ENCODE measurements around the gene C14orf93. TPM values are rescaled to one million over a fixed set of nuclear protein-coding genes. Genes with fewer than 3 reads are reported as not detected.

C14orf93 gene
- total RNA-seq, 1 experiment from 2014 or later, result 7.2 TPM

- intact Hi-C loops (cut with micrococcal nuclease; ENCODE audit: unreplicated experiment), result no loop called here
These were observed 64.3 kb downstream of the C14orf93 start for GRCh38 chr14:22945642-22946041.

GRCh38 chr14:22939684-22940083 is 70.3 kb downstream of the C14orf93 start:
- Mint-ChIP-seq H3K36me3 (ENCODE audit: insufficient read depth, unreplicated experiment) (peaks cover 25% of the 10 kb centered on the region), H3K27ac (ENCODE audit: unreplicated experiment) (no peak overlapping the region), H3K9me3 (ENCODE audit: unreplicated experiment) (no peaks in the 10 kb centered on the region), H3K4me1 (ENCODE audit: low read depth, unreplicated experiment) (no peaks in the 10 kb centered on the region), H3K27me3 (ENCODE audit: insufficient read depth, unreplicated experiment) (no peaks in the 10 kb centered on the region), H3K4me3 (ENCODE audit: unreplicated experiment) (no peak overlapping the region)
- no peaks in the 10 kb centered on the region for H3K4me1 ChIP-seq
- H3K27me3 ChIP-seq (replicated peaks; ENCODE audit: control insufficient read depth, insufficient read depth, low read length), result no peaks in the 10 kb centered on the region
- ChIA-PET CTCF (interaction anchor here (0.9 kb wide), 1 partner anchor 10 kb away, joined by 3 read pairs; the partner anchor contains the start of gene PRMT5), POLR2A (interaction anchor here (0.5 kb wide), 1 partner anchor 88 kb away, joined by 6 read pairs; no protein-coding TSS in a partner anchor)
- H3K4me3 ChIP-seq (ENCODE audit: low read depth, low read length), result no peak overlapping the region
- DNase-seq, result no peak
- no peaks in the 10 kb centered on the region for H3K9me3 ChIP-seq
- BruUV-seq (replicated peaks), result no TSS peak
- intact Hi-C loops (cut with micrococcal nuclease; ENCODE audit: unreplicated experiment), result loop anchor here (2.0 kb wide), 1 partner anchor 17 kb away; the partner anchor contains the start of gene HAUS4
- no peak for TF ChIP-seq CTCF (IDR thresholded peaks at IDR 0.05; ENCODE audit: insufficient read depth in 1 of 2, low read depth in 1 of 2, low read length in 1 of 2, severe bottlenecking in 1 of 2, unreplicated experiment in 1 of 2)
- no peaks in the 10 kb centered on the region; the same call in 1 of the 2 replicates for H3K36me3 ChIP-seq (ENCODE audit: control insufficient read depth, insufficient read depth, low read length)

More at GRCh38 chr14:22945642-22946041, 64.3 kb downstream of the C14orf93 start:
- CTCF ChIA-PET, result interaction anchor here (0.7 to 1.3 kb wide), 2 partner anchors 16 to 41 kb away, joined by 3 read pairs; partner anchors contain the start of gene PRMT5
- no peaks in the 10 kb centered on the region; the same call in none of the 2 replicates for H3K36me3 ChIP-seq (ENCODE audit: control insufficient read depth, insufficient read depth, low read length)
- no peak overlapping the region for H3K4me3 Mint-ChIP-seq (ENCODE audit: unreplicated experiment)
- no peaks in the 10 kb centered on the region for H3K27me3 Mint-ChIP-seq (ENCODE audit: insufficient read depth, unreplicated experiment)
- H3K4me1 Mint-ChIP-seq (ENCODE audit: low read depth, unreplicated experiment), result no peaks in the 10 kb centered on the region
- no peak for TF ChIP-seq CTCF (IDR thresholded peaks at IDR 0.05; ENCODE audit: insufficient read depth in 1 of 2, low read depth in 1 of 2, low read length in 1 of 2, severe bottlenecking in 1 of 2, unreplicated experiment in 1 of 2)
- POLR2A ChIA-PET, result no interaction called here
- DNase-seq, result no peak
- no peak overlapping the region for H3K27ac Mint-ChIP-seq (ENCODE audit: unreplicated experiment)
- H3K27me3 ChIP-seq (replicated peaks; ENCODE audit: control insufficient read depth, insufficient read depth, low read length), result no peaks in the 10 kb centered on the region
- H3K9me3 Mint-ChIP-seq (ENCODE audit: unreplicated experiment), result no peaks in the 10 kb centered on the region
- H3K36me3 Mint-ChIP-seq (ENCODE audit: insufficient read depth, unreplicated experiment), result peaks cover 54% of the 10 kb centered on the region
- BruUV-seq (replicated peaks), result no TSS peak
- no peaks in the 10 kb centered on the region for H3K4me1 ChIP-seq
- H3K4me3 ChIP-seq (ENCODE audit: low read depth, low read length), result no peak overlapping the region
- no peaks in the 10 kb centered on the region for H3K9me3 ChIP-seq

Other genes with a start within 250 kb of the C14orf93 start
- 110 and 116 TPM in 2 replicates for gene OXA1L, start 243.5 kb downstream of the C14orf93 start, total RNA-seq (2022)
- gene SLC7A7, start 194.7 kb downstream of the C14orf93 start, total RNA-seq (2022), result 380 and 443 TPM in 2 replicates
- gene MRPL52, start 180.3 kb downstream of the C14orf93 start, total RNA-seq (2022), result 149 TPM in 2 replicates
- 57.2 and 62.9 TPM in 2 replicates for gene MMP14, start 173.6 kb downstream of the C14orf93 start, total RNA-seq (2022)
- 29.6 and 34.0 TPM in 2 replicates for gene LRP10, start 138.4 kb downstream of the C14orf93 start, total RNA-seq (2022)
- gene REM2, start 126.9 kb downstream of the C14orf93 start, total RNA-seq (2022), result 0.41 and 0.44 TPM in 2 replicates
- gene RBM23, start 91.0 kb downstream of the C14orf93 start, total RNA-seq (2022), result 67.0 and 70.0 TPM in 2 replicates
- gene PRMT5, start 80.8 kb downstream of the C14orf93 start, total RNA-seq (2022), result 107 and 111 TPM in 2 replicates
- gene HAUS4, start 53.1 kb downstream of the C14orf93 start, total RNA-seq (2022), result 67.7 and 70.7 TPM in 2 replicates
- gene AJUBA, start 27.6 kb downstream of the C14orf93 start, total RNA-seq (2022), result 184 and 211 TPM in 2 replicates
- gene PSMB5, start 24.8 kb upstream of the C14orf93 start, total RNA-seq (2022), result 172 and 189 TPM in 2 replicates
- not detected in 2 replicates for gene PSMB11, start 32.1 kb upstream of the C14orf93 start, total RNA-seq (2022)
- gene CDH24, start 47.4 kb upstream of the C14orf93 start, total RNA-seq (2022), result 7.9 TPM in 2 replicates
- 193 and 201 TPM in 2 replicates for gene ACIN1, start 85.0 kb upstream of the C14orf93 start, total RNA-seq (2022)
- gene C14orf119, start 85.4 kb upstream of the C14orf93 start, total RNA-seq (2022), result 46.3 and 52.0 TPM in 2 replicates
- gene CIROP, start 94.8 kb upstream of the C14orf93 start, total RNA-seq (2022), result not detected in 2 replicates
- not detected in 2 replicates for gene CEBPE, start 109.1 kb upstream of the C14orf93 start, total RNA-seq (2022)
- 26.9 and 28.9 TPM in 2 replicates for gene SLC7A8, start 173.5 kb upstream of the C14orf93 start, total RNA-seq (2022)
- gene RNF212B, start 227.8 kb upstream of the C14orf93 start, total RNA-seq (2022), result not detected in 2 replicates